ENCODE measurements around the gene UGGT1.

UGGT1 gene

GRCh38 chr2:128090575-128090944 is 440 bp upstream of the UGGT1 start:
- Mint-ChIP-seq H3K27me3 (no peaks in the 10 kb centered on the region), H3K4me1 (peaks cover 43% of the 10 kb centered on the region), H3K36me3 (no peaks in the 10 kb centered on the region)

GRCh38 chr2:128091726-128092080 is 703 bp downstream of the UGGT1 start:
- H3K4me1 Mint-ChIP-seq = peaks cover 52% of the 10 kb centered on the region
- H3K9me3 Mint-ChIP-seq = no peaks in the 10 kb centered on the region
- peak overlapping the region; percentile 96 for H3K4me3 Mint-ChIP-seq
- no peaks in the 10 kb centered on the region for H3K36me3 Mint-ChIP-seq
- peak overlapping the region; percentile 93 for H3K27ac Mint-ChIP-seq
- H3K27me3 Mint-ChIP-seq = no peaks in the 10 kb centered on the region

More at GRCh38 chr2:128090575-128090944, 440 bp upstream of the UGGT1 start:
- Mint-ChIP-seq H3K9me3 (no peaks in the 10 kb centered on the region), H3K4me3 (peak overlapping the region; percentile 96), H3K27ac (peak overlapping the region; percentile 93)

- Mint-ChIP-seq H3K27me3 (no peaks in the 10 kb centered on the region), H3K27ac (no peak overlapping the region), H3K9me3 (no peaks in the 10 kb centered on the region), H3K4me3 (peak overlapping the region; percentile 96), H3K36me3 (peaks cover 3% of the 10 kb centered on the region), H3K4me1 (peaks cover 57% of the 10 kb centered on the region)
Measured at GRCh38 chr2:128092656-128093055, 1.7 kb downstream of the UGGT1 start.

GRCh38 chr2:128093762-128094161 is 2.8 kb downstream of the UGGT1 start:
- peaks cover 5% of the 10 kb centered on the region for H3K36me3 Mint-ChIP-seq
- no peak overlapping the region for H3K27ac Mint-ChIP-seq
- no peaks in the 10 kb centered on the region for H3K27me3 Mint-ChIP-seq
- H3K4me3 Mint-ChIP-seq = peak overlapping the region; percentile 74
- no peaks in the 10 kb centered on the region for H3K9me3 Mint-ChIP-seq
- peaks cover 57% of the 10 kb centered on the region for H3K4me1 Mint-ChIP-seq

GRCh38 chr2:128095201-128095600 is 4.2 kb downstream of the UGGT1 start:
- H3K4me3 Mint-ChIP-seq = no peak overlapping the region
- H3K36me3 Mint-ChIP-seq = peaks cover 7% of the 10 kb centered on the region
- no peaks in the 10 kb centered on the region for H3K9me3 Mint-ChIP-seq
- H3K27ac Mint-ChIP-seq = no peak overlapping the region
- peaks cover 53% of the 10 kb centered on the region for H3K4me1 Mint-ChIP-seq
- H3K27me3 Mint-ChIP-seq = no peaks in the 10 kb centered on the region

GRCh38 chr2:128103407-128103806 is 12.4 kb downstream of the UGGT1 start:
- no peaks in the 10 kb centered on the region for H3K9me3 Mint-ChIP-seq
- H3K4me3 Mint-ChIP-seq = no peak overlapping the region
- no peaks in the 10 kb centered on the region for H3K27me3 Mint-ChIP-seq
- H3K36me3 Mint-ChIP-seq = peaks cover 20% of the 10 kb centered on the region
- no peak overlapping the region for H3K27ac Mint-ChIP-seq
- H3K4me1 Mint-ChIP-seq = peaks cover 24% of the 10 kb centered on the region

- Mint-ChIP-seq H3K36me3 (peaks cover 19% of the 10 kb centered on the region), H3K27ac (no peak overlapping the region), H3K27me3 (no peaks in the 10 kb centered on the region), H3K9me3 (no peaks in the 10 kb centered on the region), H3K4me3 (no peak overlapping the region), H3K4me1 (peaks cover 24% of the 10 kb centered on the region)
Measured at GRCh38 chr2:128105072-128105471, 14.1 kb downstream of the UGGT1 start.

- Mint-ChIP-seq H3K36me3 (peaks cover 14% of the 10 kb centered on the region), H3K9me3 (no peaks in the 10 kb centered on the region), H3K27ac (no peak overlapping the region), H3K27me3 (no peaks in the 10 kb centered on the region), H3K4me1 (peaks cover 8% of the 10 kb centered on the region), H3K4me3 (no peak overlapping the region)
Measured at GRCh38 chr2:128108166-128108565, 17.2 kb downstream of the UGGT1 start.

- Mint-ChIP-seq H3K36me3 (peaks cover 12% of the 10 kb centered on the region), H3K27ac (no peak overlapping the region), H3K4me1 (peaks cover under 1% of the 10 kb centered on the region), H3K27me3 (no peaks in the 10 kb centered on the region), H3K4me3 (no peak overlapping the region), H3K9me3 (no peaks in the 10 kb centered on the region)
Measured at GRCh38 chr2:128109243-128109642, 18.2 kb downstream of the UGGT1 start.

- H3K27ac Mint-ChIP-seq = no peak overlapping the region
- H3K27me3 Mint-ChIP-seq = no peaks in the 10 kb centered on the region
- H3K9me3 Mint-ChIP-seq = no peaks in the 10 kb centered on the region
- H3K4me1 Mint-ChIP-seq = no peaks in the 10 kb centered on the region
- no peak overlapping the region for H3K4me3 Mint-ChIP-seq
- peaks cover 10% of the 10 kb centered on the region for H3K36me3 Mint-ChIP-seq
Measured at GRCh38 chr2:128115921-128116623, 25.1 kb downstream of the UGGT1 start.

- H3K9me3 Mint-ChIP-seq = no peaks in the 10 kb centered on the region
- no peaks in the 10 kb centered on the region for H3K4me1 Mint-ChIP-seq
- peaks cover 27% of the 10 kb centered on the region for H3K36me3 Mint-ChIP-seq
- H3K4me3 Mint-ChIP-seq = no peak overlapping the region
- no peaks in the 10 kb centered on the region for H3K27me3 Mint-ChIP-seq
- no peak overlapping the region for H3K27ac Mint-ChIP-seq
Measured at GRCh38 chr2:128134573-128134972, 43.6 kb downstream of the UGGT1 start.

- H3K27me3 Mint-ChIP-seq = no peaks in the 10 kb centered on the region
- no peak overlapping the region for H3K4me3 Mint-ChIP-seq
- H3K27ac Mint-ChIP-seq = no peak overlapping the region
- no peaks in the 10 kb centered on the region for H3K9me3 Mint-ChIP-seq
- no peaks in the 10 kb centered on the region for H3K4me1 Mint-ChIP-seq
- H3K36me3 Mint-ChIP-seq = peaks cover 26% of the 10 kb centered on the region
Measured at GRCh38 chr2:128137094-128137616, 46.2 kb downstream of the UGGT1 start.

GRCh38 chr2:128139624-128140023 is 48.6 kb downstream of the UGGT1 start:
- H3K4me3 Mint-ChIP-seq = no peak overlapping the region
- H3K9me3 Mint-ChIP-seq = no peaks in the 10 kb centered on the region
- no peak overlapping the region for H3K27ac Mint-ChIP-seq
- no peaks in the 10 kb centered on the region for H3K4me1 Mint-ChIP-seq
- H3K36me3 Mint-ChIP-seq = peaks cover 24% of the 10 kb centered on the region
- H3K27me3 Mint-ChIP-seq = no peaks in the 10 kb centered on the region

- H3K4me3 Mint-ChIP-seq = no peak overlapping the region
- no peaks in the 10 kb centered on the region for H3K9me3 Mint-ChIP-seq
- H3K27ac Mint-ChIP-seq = no peak overlapping the region
- peaks cover 14% of the 10 kb centered on the region for H3K36me3 Mint-ChIP-seq
- no peaks in the 10 kb centered on the region for H3K27me3 Mint-ChIP-seq
- H3K4me1 Mint-ChIP-seq = no peaks in the 10 kb centered on the region
Measured at GRCh38 chr2:128145651-128146050, 54.7 kb downstream of the UGGT1 start.

GRCh38 chr2:128153786-128154185 is 62.8 kb downstream of the UGGT1 start:
- H3K9me3 Mint-ChIP-seq = no peaks in the 10 kb centered on the region
- no peaks in the 10 kb centered on the region for H3K27me3 Mint-ChIP-seq
- no peak overlapping the region for H3K4me3 Mint-ChIP-seq
- H3K27ac Mint-ChIP-seq = no peak overlapping the region
- peaks cover 4% of the 10 kb centered on the region for H3K4me1 Mint-ChIP-seq
- peaks cover 29% of the 10 kb centered on the region for H3K36me3 Mint-ChIP-seq

GRCh38 chr2:128154225-128154624 is 63.2 kb downstream of the UGGT1 start:
- Mint-ChIP-seq H3K4me1 (peaks cover 4% of the 10 kb centered on the region), H3K36me3 (peaks cover 29% of the 10 kb centered on the region)

GRCh38 chr2:128155970-128156369 is 65.0 kb downstream of the UGGT1 start:
- Mint-ChIP-seq H3K4me1 (peaks cover 4% of the 10 kb centered on the region), H3K36me3 (peaks cover 29% of the 10 kb centered on the region), H3K9me3 (no peaks in the 10 kb centered on the region), H3K27ac (no peak overlapping the region), H3K27me3 (no peaks in the 10 kb centered on the region), H3K4me3 (no peak overlapping the region)

More at GRCh38 chr2:128154225-128154624, 63.2 kb downstream of the UGGT1 start:
- no peaks in the 10 kb centered on the region for H3K9me3 Mint-ChIP-seq
- no peaks in the 10 kb centered on the region for H3K27me3 Mint-ChIP-seq
- H3K4me3 Mint-ChIP-seq = no peak overlapping the region
- H3K27ac Mint-ChIP-seq = no peak overlapping the region
